ENCODE data around the gene NKD1.

DNA sequence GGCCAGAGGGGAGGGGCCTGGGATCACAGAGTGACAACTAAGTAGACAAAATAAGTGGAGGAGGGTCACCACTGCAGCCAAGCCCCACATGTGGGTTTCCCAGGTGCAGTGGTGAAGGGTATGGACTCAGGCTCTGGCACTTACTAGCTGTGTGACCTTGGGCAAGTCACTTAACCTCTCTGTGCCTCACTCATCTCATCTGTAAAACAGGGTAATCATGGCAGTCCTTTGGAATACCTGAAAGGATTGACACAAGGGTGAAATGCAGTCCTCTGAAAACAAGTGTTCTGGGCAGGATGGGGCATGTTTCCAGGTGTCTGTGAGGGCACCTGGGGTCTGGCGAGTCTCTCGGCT is 55.8 kb downstream of the NKD1 start:
- no peak for TF ChIP-seq EZH2 (IDR thresholded peaks at IDR 0.05; ENCODE audit: insufficient read depth, poor library complexity, severe bottlenecking)
- TF ChIP-seq EZH2phosphoT487 (IDR thresholded peaks at IDR 0.05; ENCODE audit: insufficient read depth, low read depth) = no peak

Measured in GM23248 (cell line).